Activated CD4-positive, alpha-beta T cell treated with anti-CD3 and anti-CD28 coated beads for 4 hours (primary cell): ENCODE measurements around the gene TLR3.

Experiments
- DNase-seq, 2 donors: peaks; one replicate each; pipeline ENCODE4 v3.0.0-alpha.2; 2020

The TLR3 gene

DNA sequence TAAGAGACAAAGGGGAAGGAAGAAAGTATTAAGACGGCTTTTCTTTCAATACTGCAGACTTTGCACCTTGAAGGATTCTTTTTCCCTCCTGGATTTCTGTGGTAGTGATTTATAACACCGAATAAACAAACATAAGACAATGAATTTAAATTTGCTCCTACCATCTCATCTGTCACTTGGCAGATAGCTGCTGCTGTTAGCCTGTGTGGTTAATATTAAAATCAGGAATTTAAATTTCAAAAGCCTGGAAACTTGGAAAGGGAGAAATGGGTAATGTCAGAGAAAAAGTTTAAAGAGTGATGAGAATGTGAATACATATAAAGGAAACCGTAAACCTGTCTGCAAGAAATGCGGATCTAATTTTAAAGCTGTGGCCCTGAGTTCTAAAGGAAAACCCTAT lies 39.0 kb downstream of the TLR3 start:
- no peak for DNase-seq

DNA sequence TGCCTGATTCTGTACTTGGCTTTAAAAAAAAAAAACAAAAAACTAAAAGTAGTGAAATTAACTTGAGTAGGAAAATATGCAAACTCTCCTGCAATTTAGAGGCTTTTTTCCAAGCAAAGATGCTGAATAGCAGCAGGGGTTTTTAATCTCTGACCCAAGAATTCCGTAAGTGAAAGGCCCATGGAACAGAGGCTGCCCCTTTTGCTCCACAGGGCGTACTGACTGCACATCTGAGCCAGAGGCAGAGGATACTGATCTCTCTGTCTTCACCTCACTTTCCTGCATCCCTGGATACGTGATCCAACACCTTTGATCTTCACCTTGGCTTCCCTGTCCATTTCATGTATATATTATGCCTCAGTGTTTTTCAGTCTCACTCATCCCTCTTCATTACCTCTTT lies 39.4 kb downstream of the TLR3 start:
- no peak for DNase-seq

DNA sequence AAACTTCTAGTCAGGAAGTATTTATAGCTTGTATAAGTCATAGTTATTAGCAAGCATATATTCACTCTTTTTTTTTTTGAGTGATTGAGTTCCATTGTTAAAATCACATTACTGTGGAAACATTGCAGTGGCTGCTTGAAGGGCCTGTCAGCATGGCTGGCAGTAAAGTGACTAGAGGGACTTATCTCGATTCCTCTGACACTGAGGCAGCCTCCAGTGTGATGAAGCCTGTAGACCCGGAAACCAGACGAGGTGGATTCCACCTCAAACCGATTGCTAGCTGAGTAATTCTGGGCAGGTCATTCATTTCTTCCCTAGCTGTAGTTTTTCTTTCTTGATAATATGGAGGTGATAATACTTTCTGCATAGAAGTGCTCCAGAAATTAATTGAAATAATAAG lies 40.3 kb downstream of the TLR3 start:
- no peak for DNase-seq

DNA sequence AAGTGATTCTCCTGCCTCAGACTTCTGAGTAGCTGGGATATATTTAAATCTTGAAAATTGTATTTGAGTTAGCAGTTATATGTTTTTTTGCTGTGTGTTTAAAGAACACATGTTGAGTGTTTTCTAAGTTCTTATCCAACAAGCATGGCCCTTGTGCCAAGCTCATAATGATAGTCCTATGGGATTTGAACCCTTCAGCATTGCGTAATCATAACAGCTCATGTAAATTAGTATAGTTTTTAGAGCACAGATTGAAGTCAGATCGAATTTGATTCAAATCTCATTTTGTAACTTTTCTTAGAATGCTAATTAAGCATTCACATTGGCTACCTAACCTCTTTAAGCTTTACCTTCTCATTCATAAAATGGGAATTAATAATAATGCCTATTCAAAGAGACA lies 47.7 kb downstream of the TLR3 start:
- DNase-seq, result no peak

DNA sequence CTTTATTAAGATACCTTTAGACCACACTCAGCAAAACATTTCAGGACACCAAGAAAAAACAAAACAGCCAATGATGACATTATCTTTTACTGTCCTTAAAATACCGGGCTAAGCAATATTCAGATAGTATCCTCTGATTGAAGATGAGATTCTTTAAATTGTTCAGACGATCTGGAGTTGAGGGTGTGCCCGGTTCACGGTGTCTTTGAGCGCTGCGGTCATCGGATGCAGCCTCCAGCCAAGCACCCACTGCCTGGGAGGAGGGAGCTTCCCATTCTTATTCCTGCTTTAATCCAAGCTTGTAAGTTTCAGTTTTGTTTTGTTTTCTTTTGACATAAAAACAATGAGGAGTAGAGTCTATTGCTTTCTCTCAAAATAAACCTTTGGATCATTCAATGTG lies 49.6 kb downstream of the TLR3 start:
- DNase-seq, result no peak

DNA sequence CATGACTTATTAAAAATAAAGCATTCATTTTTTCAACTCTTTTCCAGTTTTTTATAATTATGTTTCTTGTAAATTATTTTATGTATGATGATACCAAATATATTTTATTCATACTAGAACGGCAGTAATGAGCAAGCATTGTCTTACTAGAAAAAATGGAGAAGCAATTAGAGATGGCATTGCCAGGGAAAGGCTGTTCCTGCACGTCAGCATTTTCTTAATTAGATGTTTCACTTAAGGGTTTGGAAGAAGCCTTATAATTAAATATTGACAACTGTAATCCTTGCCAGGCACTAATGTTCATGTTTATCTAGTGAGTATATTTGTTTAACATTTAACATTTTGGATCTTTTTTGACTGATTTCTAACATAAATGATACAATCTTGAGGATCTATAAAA lies 52.1 kb downstream of the TLR3 start:
- no peak for DNase-seq

DNA sequence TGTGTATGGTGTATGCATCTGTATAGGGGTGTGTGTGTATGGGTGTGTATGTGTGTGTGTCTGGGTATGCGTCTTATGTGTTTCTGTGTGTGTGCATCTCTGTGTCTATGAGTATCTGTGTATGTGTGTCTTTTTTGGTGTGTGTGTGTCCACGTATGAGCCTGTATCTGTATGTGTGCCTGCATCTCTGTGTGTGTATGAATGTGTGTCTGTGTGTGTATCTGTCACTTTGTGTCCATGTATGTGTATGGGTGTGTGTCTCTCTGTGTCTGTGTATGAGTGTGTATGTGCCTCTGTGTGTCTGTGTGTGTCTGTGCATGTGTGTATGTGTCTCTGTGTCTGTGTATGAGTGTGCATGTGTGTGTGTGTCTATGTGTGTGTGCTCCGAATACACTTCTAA lies 59.9 kb downstream of the TLR3 start:
- no peak for DNase-seq

DNA sequence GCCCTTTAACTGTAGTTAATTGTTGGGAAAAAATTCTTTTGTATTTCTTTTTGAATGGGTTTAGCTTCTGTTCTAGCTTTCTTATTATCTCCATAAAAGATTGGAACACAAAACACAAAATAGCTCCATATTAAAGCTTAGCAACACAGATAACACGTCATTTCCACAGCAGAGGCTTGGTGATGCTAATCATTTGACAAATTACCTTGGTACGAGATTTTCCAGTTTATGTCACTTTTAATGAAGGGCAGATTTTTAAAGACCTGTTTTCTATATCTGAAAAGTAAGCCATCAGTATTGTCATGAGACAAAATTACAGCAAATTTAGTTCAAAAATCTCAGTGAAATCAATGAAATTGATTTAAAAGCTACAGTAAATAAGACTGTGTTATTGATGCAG lies 63.0 kb downstream of the TLR3 start:
- DNase-seq, result no peak

DNA sequence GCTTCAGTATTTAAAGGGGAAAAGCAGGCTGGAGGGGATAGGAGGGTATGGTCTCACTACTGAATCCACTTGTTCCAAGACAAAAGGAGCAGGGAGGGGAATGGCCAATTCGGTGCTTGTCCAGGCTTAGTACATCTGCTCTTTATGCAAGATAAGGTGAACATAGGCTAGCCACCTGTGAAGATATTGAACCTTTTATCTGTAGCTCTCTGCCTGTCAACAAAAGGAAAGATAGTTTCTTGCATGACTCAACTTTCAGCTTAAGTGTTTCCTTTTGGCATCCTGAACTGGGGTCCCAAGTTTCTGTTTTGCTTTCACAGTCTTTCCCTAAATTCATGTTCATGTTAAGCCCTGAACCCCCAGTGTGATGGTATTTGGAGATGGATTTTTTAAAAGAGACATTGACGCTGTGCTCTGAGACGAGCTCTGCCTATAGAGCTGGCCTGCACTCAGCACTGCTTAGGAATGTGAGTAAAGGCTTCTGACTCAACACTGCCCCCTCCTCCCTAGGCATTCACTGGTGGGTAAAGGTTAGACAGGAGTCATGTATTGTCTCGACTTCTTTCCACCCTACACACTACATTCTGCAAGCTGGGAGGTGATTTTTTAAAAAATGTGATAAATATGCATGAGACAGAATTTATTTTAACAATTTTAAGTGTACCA lies 63.8 kb downstream of the TLR3 start:
- no peak for DNase-seq

DNA sequence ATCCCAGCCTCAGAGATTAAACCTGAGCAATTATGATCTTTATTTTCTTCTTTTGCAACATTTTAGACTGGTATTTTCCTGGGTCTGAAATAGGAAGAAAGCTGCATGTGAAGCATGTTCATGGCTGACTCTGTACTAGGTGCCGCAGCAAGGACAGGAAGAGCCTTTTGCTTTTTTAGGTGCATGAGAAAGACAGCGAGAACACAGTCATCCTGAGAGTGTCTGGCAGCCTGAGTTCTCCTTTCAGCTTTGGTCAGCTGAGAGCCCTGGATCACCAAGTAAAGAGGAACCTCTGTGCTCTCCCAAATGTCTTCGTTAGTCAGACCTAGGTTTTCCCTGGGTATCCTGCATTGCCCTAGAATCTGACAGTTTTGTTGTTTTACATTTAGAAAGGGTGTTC lies 65.3 kb downstream of the TLR3 start:
- no peak for DNase-seq

DNA sequence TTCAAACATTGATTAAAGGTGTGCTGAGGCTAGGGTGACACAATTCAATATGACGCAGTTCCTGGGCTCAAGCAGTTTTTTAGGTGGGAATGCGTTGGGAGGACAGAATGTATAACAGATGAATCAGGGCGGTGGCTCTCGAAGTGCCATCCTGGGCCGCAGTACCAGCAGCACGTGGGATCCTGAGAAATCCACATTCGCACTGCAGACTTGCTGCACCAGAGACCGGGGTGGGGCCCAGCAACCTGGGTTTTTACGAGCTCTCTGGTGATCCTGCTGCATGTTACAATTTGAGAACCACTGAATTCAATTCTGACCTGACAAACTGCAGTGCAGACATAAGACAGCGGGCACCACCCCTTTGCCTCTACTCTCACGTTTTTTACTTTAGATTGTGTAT lies 65.9 kb downstream of the TLR3 start:
- DNase-seq, result no peak

DNA sequence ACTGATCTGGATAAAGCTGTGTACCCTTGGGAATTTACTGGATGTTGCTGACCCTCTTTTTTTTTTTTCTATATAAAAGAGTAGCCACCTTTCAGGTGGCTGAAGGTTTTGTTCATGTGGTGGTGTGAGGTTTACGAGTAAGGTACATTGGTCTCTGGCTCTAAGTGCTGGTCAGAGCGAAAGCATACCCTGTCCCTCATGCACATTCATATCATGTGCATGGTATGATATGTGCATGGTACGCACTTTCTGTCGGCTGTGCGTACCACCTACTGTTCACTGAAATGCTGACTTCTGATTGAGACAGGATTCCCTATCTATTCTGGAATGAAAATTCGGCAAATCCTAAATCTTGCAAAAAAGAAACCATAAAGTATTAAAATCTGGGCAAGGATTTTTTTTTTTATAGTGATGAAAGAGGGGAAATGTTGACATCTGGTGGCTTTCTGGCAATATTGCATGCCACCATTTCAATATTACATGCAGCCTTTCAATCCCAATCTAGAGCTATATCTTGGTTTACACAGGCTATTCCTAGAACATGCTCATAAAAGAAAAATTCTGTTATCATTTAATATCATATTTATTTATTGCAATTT lies 68.3 kb downstream of the TLR3 start:
- DNase-seq, result no peak
